Neural progenitor cell (in vitro differentiated cells): ENCODE measurements around the gene ANKS4B. TPM values are rescaled to one million over a fixed set of nuclear protein-coding genes. Genes with fewer than 3 reads are reported as not detected.
"Not testable (repeated sequence)": the region's sequence is repeated elsewhere in the genome, so short reads cannot be mapped to it uniquely, and the experiment has no call there.

ENCODE experiments used
- DNase-seq: peaks from one replicate; pipeline ENCODE4 v3.0.0-alpha.2; 2016; ENCODE audit warnings: low spot score
- H2AFZ ChIP-seq: fragments of 200-600 bp; sonication (generic); replicated peaks from 2 replicates; pipeline ENCODE4 v1.6.1; 2016; ENCODE audit warnings: antibody characterized with exemption
- H3F3A ChIP-seq: fragments of 200-600 bp; sonication (generic); 2 replicates; pipeline ENCODE4 v1.6.1; 2016; ENCODE audit warnings: antibody characterized with exemption, low read depth
- H3K27ac ChIP-seq: fragments of 200-600 bp; sonication (generic); 2 replicates; pipeline ENCODE4 v1.5.1; 2016; ENCODE audit warnings: mild to moderate bottlenecking
- H3K27me3 ChIP-seq: fragments of 200-600 bp; sonication (generic); 2 replicates; pipeline ENCODE4 v1.6.1; 2016; ENCODE audit warnings: mild to moderate bottlenecking, moderate library complexity
- H3K36me3 ChIP-seq: fragments of 200-600 bp; sonication (generic); 2 replicates; pipeline ENCODE4 v1.5.1; 2016
- H3K4me1 ChIP-seq: fragments of 200-600 bp; sonication (generic); 2 replicates; pipeline ENCODE4 v1.6.1; 2016; ENCODE audit warnings: mixed run types
- H3K4me2 ChIP-seq: fragments of 200-600 bp; sonication (generic); 2 replicates; pipeline ENCODE4 v1.6.1; 2016
- H3K4me3 ChIP-seq: fragments of 200-600 bp; sonication (generic); 2 replicates; pipeline ENCODE4 v1.5.1; 2016
- H3K79me2 ChIP-seq: fragments of 200-600 bp; sonication (generic); 2 replicates; pipeline ENCODE4 v1.6.1; 2016; ENCODE audit warnings: low read depth
- H3K9ac ChIP-seq: fragments of 200-600 bp; sonication (generic); 2 replicates; pipeline ENCODE4 v1.6.1; 2016
- H3K9me3 ChIP-seq: fragments of 200-600 bp; sonication (generic); 2 replicates; pipeline ENCODE4 v1.5.1; 2016; ENCODE audit warnings: low read depth
- H4K20me1 ChIP-seq: fragments of 200-600 bp; sonication (generic); 2 replicates; pipeline ENCODE4 v1.6.1; 2016; ENCODE audit warnings: low read depth
- H3K27ac Mint-ChIP-seq: 3 replicates; pipeline ENCODE4 v1.8.0; 2021; ENCODE audit warnings: mixed read lengths
- H3K27me3 Mint-ChIP-seq: 2 replicates; pipeline ENCODE4 v1.8.0; 2022; ENCODE audit warnings: low read depth, mild to moderate bottlenecking, inconsistent platforms, moderate library complexity, mixed read lengths; ENCODE audit not compliant: insufficient read depth
- H3K36me3 Mint-ChIP-seq: 3 replicates; pipeline ENCODE4 v1.8.0; 2021; ENCODE audit warnings: mixed read lengths
- H3K4me1 Mint-ChIP-seq: 3 replicates; pipeline ENCODE4 v1.8.0; 2021; ENCODE audit warnings: mixed read lengths
- H3K4me3 Mint-ChIP-seq: 3 replicates; pipeline ENCODE4 v1.8.0; 2021; ENCODE audit warnings: mild to moderate bottlenecking, moderate library complexity, mixed read lengths
- H3K9me3 Mint-ChIP-seq: 3 replicates; pipeline ENCODE4 v1.8.0; 2020; ENCODE audit warnings: mixed read lengths
- EZH2 ChIP-seq: fragments of 200-600 bp; sonication (generic); IDR thresholded peaks from 2 replicates; pipeline ENCODE4 v1.6.1; 2017; ENCODE audit warnings: antibody characterized with exemption, mild to moderate bottlenecking, moderate library complexity
- EZH2phosphoT487 ChIP-seq: fragments of 200-600 bp; sonication (generic); IDR thresholded peaks from 2 replicates; pipeline ENCODE4 v1.6.1; 2017; ENCODE audit warnings: antibody characterized with exemption
- total RNA-seq: library from RNA; depleted of rRNA; stranded (reverse); fragments of >200 nt; gene quantifications from 2 replicates; pipeline ENCODE4 v1.2.3, GENCODE V29; 2015; ENCODE audit warnings: low replicate concordance
- TF ChIP-seq, protein P1 (sequence below): fragments of 200-600 bp; sonication (generic); IDR thresholded peaks from 2 replicates; pipeline ENCODE4 v1.5.1; 2017; ENCODE audit warnings: antibody characterized with exemption, mild to moderate bottlenecking

Gene ANKS4B
- total RNA-seq, 1 donor from 2014 or later: not detected

GRCh38 chr16:21283521-21284289 is 50.2 kb downstream of the ANKS4B start:
- TF ChIP-seq EZH2: no peak
- TF ChIP-seq, protein P1, sequence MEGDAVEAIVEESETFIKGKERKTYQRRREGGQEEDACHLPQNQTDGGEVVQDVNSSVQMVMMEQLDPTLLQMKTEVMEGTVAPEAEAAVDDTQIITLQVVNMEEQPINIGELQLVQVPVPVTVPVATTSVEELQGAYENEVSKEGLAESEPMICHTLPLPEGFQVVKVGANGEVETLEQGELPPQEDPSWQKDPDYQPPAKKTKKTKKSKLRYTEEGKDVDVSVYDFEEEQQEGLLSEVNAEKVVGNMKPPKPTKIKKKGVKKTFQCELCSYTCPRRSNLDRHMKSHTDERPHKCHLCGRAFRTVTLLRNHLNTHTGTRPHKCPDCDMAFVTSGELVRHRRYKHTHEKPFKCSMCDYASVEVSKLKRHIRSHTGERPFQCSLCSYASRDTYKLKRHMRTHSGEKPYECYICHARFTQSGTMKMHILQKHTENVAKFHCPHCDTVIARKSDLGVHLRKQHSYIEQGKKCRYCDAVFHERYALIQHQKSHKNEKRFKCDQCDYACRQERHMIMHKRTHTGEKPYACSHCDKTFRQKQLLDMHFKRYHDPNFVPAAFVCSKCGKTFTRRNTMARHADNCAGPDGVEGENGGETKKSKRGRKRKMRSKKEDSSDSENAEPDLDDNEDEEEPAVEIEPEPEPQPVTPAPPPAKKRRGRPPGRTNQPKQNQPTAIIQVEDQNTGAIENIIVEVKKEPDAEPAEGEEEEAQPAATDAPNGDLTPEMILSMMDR: peak; percentile 55
- Mint-ChIP-seq H3K27ac (no peak overlapping the region), H3K36me3 (no peaks in the 10 kb centered on the region), H3K4me3 (peak overlapping the region; percentile 83), H3K4me1 (peaks cover 3% of the 10 kb centered on the region), H3K9me3 (peaks cover 8% of the 10 kb centered on the region), H3K27me3 (peaks cover 28% of the 10 kb centered on the region)
- Histone ChIP-seq H3F3A (peaks cover 24% of the 10 kb centered on the region), H4K20me1 (no peaks in the 10 kb centered on the region), H2AFZ (peak overlapping the region; percentile 94), H3K36me3 (no peaks in the 10 kb centered on the region), H3K9ac (no peak overlapping the region), H3K9me3 (peaks cover 2% of the 10 kb centered on the region), H3K27ac (no peak overlapping the region), H3K4me3 (peak overlapping the region; percentile 79), H3K79me2 (no peaks in the 10 kb centered on the region), H3K27me3 (peaks cover 47% of the 10 kb centered on the region), H3K4me2 (peak overlapping the region; percentile 84), H3K4me1 (no peaks in the 10 kb centered on the region)
- peak; percentile 90 for DNase-seq

DNA sequence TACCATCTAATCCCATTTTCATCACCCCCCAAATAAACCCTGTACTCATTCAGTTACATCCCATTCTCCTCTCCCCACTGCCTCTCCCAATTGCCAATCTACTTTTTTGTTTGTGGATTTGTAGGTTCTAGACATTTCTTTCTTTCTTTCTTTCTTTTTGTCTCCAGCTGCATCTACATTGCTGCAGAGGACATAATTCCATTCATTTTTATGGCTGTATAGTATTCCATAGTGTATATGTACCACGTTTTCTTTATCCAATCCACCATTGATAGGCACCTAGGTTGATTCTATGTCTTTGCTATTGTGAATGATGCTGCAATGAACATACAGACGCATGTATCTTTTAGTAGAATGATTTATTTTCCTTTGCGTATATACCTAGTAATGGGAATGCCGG is 50.9 kb downstream of the ANKS4B start:
- Histone ChIP-seq H3K4me2 (peak overlapping the region; percentile 84), H3K27ac (no peak overlapping the region), H3F3A (peaks cover 24% of the 10 kb centered on the region), H3K4me1 (no peaks in the 10 kb centered on the region), H2AFZ (no peak overlapping the region), H3K79me2 (no peaks in the 10 kb centered on the region), H3K9me3 (peaks cover 4% of the 10 kb centered on the region), H3K27me3 (peaks cover 40% of the 10 kb centered on the region), H4K20me1 (no peaks in the 10 kb centered on the region), H3K9ac (no peak overlapping the region), H3K36me3 (no peaks in the 10 kb centered on the region), H3K4me3 (peak overlapping the region; percentile 79)
- DNase-seq: no peak
- Mint-ChIP-seq H3K4me1 (peaks cover 3% of the 10 kb centered on the region), H3K36me3 (no peaks in the 10 kb centered on the region), H3K9me3 (peaks cover 14% of the 10 kb centered on the region), H3K4me3 (peak overlapping the region; percentile 83), H3K27ac (no peak overlapping the region), H3K27me3 (peaks cover 22% of the 10 kb centered on the region)
- TF ChIP-seq EZH2: no peak
- no peak for TF ChIP-seq EZH2phosphoT487
- TF ChIP-seq, protein P1: no peak

DNA sequence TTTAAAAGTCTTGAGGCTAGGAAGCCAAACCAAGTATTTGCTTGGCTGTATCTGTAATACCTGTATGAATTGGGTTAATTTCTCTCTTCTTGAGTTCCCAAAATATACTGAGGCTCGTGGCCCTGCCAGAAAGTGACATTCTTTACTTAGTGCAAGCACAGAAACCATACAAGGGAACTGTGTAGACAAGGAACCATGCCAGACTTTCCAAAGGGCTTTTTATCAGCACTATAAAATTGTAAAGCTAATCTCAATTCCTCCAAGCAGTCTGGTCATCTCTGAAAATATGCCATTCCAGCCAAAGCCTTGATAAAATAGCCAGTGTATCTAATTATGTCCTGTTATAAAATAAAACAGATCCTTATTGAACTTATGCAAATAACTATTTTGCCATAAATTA is 51.8 kb downstream of the ANKS4B start:
- Histone ChIP-seq H3K9ac (no peak overlapping the region), H3F3A (peaks cover 24% of the 10 kb centered on the region), H3K36me3 (no peaks in the 10 kb centered on the region), H4K20me1 (no peaks in the 10 kb centered on the region), H3K4me1 (no peaks in the 10 kb centered on the region), H3K27me3 (peaks cover 31% of the 10 kb centered on the region), H3K4me3 (no peak overlapping the region), H2AFZ (no peak overlapping the region), H3K9me3 (peaks cover 4% of the 10 kb centered on the region), H3K4me2 (no peak overlapping the region), H3K27ac (no peak overlapping the region), H3K79me2 (no peaks in the 10 kb centered on the region)
- TF ChIP-seq EZH2phosphoT487: no peak
- TF ChIP-seq, protein P1: no peak
- no peak for TF ChIP-seq EZH2
- H3K36me3 Mint-ChIP-seq: no peaks in the 10 kb centered on the region
- no peak overlapping the region for H3K4me3 Mint-ChIP-seq
- H3K27ac Mint-ChIP-seq: no peak overlapping the region
- H3K27me3 Mint-ChIP-seq: peaks cover 19% of the 10 kb centered on the region
- peaks cover 21% of the 10 kb centered on the region for H3K9me3 Mint-ChIP-seq
- H3K4me1 Mint-ChIP-seq: peaks cover 3% of the 10 kb centered on the region
- no peak for DNase-seq

GRCh38 chr16:21289789-21290188 is 56.3 kb downstream of the ANKS4B start:
- not testable (repeated sequence) for H3K4me2 ChIP-seq, H3K4me3 Mint-ChIP-seq, H3K4me1 Mint-ChIP-seq, H3K36me3 ChIP-seq, H3K27ac Mint-ChIP-seq, H3K9me3 ChIP-seq, H3K4me3 ChIP-seq, H4K20me1 ChIP-seq, H3K27ac ChIP-seq, H2AFZ ChIP-seq, H3F3A ChIP-seq, H3K4me1 ChIP-seq, H3K27me3 Mint-ChIP-seq, DNase-seq, H3K36me3 Mint-ChIP-seq, H3K79me2 ChIP-seq, H3K9ac ChIP-seq
- peaks cover 20% of the 10 kb centered on the region for H3K9me3 Mint-ChIP-seq
- peaks cover 26% of the 10 kb centered on the region for H3K27me3 ChIP-seq
